Stomach (tissue), 4 donors: Measurements from ENCODE around the gene PSMB7.

ENCODE experiments used
- EP300 ChIP-seq: sonication (generic); formaldehyde crosslinking; IDR thresholded peaks from one replicate; pipeline ENCODE4 v1.6.1; 2017; ENCODE audit warnings: antibody characterized with exemption
- POLR2A ChIP-seq, 4 donors: fragments of 450-650 bp; IDR thresholded peaks; one replicate each; pipeline ENCODE4 v1.6.1; 2016; ENCODE audit warnings: antibody characterized with exemption in 4 of 4, control low read depth in 2 of 4, mild to moderate bottlenecking in 1 of 4, moderate library complexity in 1 of 4
- TF ChIP-seq, protein P1 (sequence below), 7 experiments: fragments of 450-650 bp in 4 of 7; fragments of 200-600 bp in 3 of 7; sonication (generic) in 3 of 7; IDR thresholded peaks; one replicate each; pipeline ENCODE4 v1.5.1; 2016 to 2019; ENCODE audit warnings: antibody characterized with exemption in 7 of 7, control low read depth in 2 of 7, mild to moderate bottlenecking in 1 of 7

DNA sequence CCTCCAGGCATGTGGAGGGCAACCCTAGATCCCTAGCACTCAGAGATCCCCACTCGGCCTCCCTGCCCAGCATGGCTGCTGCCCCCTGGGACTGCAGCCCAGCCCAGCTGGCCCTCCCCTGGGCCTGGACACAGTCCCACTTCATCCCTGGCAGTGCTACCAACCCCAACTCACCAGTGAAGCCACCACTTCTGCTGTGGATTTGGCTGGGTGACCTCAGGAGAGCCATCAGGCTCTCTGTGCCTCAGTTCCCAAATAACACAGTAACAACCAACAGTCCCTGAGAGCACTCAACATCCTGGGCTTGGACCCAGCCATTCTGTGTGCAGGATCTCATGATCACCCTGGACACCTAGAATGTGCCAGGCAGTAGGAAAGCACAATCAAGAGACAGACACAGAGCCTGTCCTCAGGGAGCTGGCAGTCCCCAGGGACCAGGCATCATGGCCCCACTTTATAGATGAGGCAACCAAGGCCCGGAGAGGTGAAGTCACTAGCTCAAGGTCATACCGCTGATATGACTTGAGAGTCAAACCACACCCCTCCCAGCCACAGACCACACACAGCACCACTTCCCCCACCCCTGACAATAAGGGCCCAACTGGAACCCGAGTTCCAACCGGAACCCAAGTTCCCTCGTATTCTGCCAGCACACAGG lies 4.7 kb upstream of the PSMB7 start:
- TF ChIP-seq, protein P1, sequence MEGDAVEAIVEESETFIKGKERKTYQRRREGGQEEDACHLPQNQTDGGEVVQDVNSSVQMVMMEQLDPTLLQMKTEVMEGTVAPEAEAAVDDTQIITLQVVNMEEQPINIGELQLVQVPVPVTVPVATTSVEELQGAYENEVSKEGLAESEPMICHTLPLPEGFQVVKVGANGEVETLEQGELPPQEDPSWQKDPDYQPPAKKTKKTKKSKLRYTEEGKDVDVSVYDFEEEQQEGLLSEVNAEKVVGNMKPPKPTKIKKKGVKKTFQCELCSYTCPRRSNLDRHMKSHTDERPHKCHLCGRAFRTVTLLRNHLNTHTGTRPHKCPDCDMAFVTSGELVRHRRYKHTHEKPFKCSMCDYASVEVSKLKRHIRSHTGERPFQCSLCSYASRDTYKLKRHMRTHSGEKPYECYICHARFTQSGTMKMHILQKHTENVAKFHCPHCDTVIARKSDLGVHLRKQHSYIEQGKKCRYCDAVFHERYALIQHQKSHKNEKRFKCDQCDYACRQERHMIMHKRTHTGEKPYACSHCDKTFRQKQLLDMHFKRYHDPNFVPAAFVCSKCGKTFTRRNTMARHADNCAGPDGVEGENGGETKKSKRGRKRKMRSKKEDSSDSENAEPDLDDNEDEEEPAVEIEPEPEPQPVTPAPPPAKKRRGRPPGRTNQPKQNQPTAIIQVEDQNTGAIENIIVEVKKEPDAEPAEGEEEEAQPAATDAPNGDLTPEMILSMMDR (IDR thresholded peaks at IDR 0.05): no peak
- TF ChIP-seq POLR2A (IDR thresholded peaks at IDR 0.05): no peak
- no peak for TF ChIP-seq EP300
